ENCODE data around the gene BTAF1. TPM values are rescaled to one million over a fixed set of nuclear protein-coding genes. Genes with fewer than 3 reads are reported as not detected.

The BTAF1 gene
- total and polyA plus RNA-seq, 10 of the 15 experiments (the other 5 are each of a cell fraction or from before 2014, with no cell fraction given), result 11.8 to 157 (median 55.5) TPM

DNA sequence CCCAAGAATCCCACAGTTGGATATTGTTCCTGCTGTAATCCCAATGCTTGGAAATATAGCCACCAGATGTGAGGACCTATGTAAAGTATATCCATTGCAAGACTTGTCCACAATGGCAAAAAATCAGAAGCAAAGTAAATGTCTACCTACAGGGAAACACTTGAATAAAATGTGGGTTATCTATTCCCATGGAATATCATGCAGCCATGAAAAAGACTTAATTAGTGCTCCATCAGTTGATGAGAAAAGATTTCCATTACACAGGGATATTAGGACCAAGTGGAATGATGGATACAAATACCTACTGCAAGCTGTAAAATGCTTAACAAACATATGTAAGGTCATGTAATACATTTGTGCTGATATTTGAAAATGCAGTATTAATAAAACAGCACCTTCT lies 131.2 kb downstream of the BTAF1 start:
- ChIA-PET POLR2A (no interaction called here), CTCF (interaction anchor here (1.2 kb wide), 1 partner anchor 378 kb away, joined by 3 read pairs; no protein-coding TSS in a partner anchor), SMC1A (ENCODE audit: uncharacterized antibody, unreplicated experiment) (interaction anchor here (0.7 to 1.7 kb wide), 3 partner anchors 11 to 21 kb away, joined by 3 to 4 read pairs (median 3); no protein-coding TSS in a partner anchor), RAD21 (ENCODE audit: unreplicated experiment) (no interaction called here)
- FAIRE-seq (no peak), DNase-seq (ENCODE audit: low read depth, low spot score) (no peak), ATAC-seq (no peak)
- intact Hi-C loops (cut with micrococcal nuclease; ENCODE audit: unreplicated experiment) (no loop called here), in situ Hi-C loops (cut with MboI) (no loop called here)
- no peak overlapping the region for H3K9ac ChIP-seq (ENCODE audit: control insufficient read depth, insufficient read depth, low read length)
- no peaks in the 10 kb centered on the region for H3K9me3 ChIP-seq (replicated peaks; ENCODE audit: control insufficient read depth, insufficient read depth, low read length)
- no peaks in the 10 kb centered on the region for H3K79me2 ChIP-seq (ENCODE audit: control insufficient read depth, insufficient read depth, low read length)
- no peak overlapping the region for H3K4me3 ChIP-seq
- no TSS peak for BruUV-seq (replicated peaks)
- no peaks in the 10 kb centered on the region for H3K4me1 ChIP-seq (ENCODE audit: control insufficient read depth, insufficient read depth, low read length)
- no peak overlapping the region for H3K4me2 ChIP-seq (ENCODE audit: control insufficient read depth, insufficient read depth)
- H4K20me1 ChIP-seq (ENCODE audit: control insufficient read depth, insufficient read depth), result no peaks in the 10 kb centered on the region
- TF ChIP-seq BMI1 (IDR thresholded peaks at IDR 0.05; ENCODE audit: borderline replicate concordance) (no peak), NFYA (IDR thresholded peaks at IDR 0.05; ENCODE audit: borderline replicate concordance, low read depth, low read length) (no peak)
- H3K27ac ChIP-seq (ENCODE audit: control insufficient read depth, insufficient read depth), result no peak overlapping the region
- H3K36me3 ChIP-seq (ENCODE audit: control insufficient read depth in 2 of 2, insufficient read depth in 2 of 2, low read length in 1 of 2), result peaks cover 0 to 2% of the 10 kb centered on the region in 2 experiments; a peak in 2 of 4 replicates
- no peak overlapping the region for H2AFZ ChIP-seq (ENCODE audit: control insufficient read depth, low read depth, low read length)
- H3K27me3 ChIP-seq (replicated peaks in 1 of 2; ENCODE audit: control insufficient read depth in 2 of 2, insufficient read depth in 2 of 2, low read length in 1 of 2), result no peaks in the 10 kb centered on the region

DNA sequence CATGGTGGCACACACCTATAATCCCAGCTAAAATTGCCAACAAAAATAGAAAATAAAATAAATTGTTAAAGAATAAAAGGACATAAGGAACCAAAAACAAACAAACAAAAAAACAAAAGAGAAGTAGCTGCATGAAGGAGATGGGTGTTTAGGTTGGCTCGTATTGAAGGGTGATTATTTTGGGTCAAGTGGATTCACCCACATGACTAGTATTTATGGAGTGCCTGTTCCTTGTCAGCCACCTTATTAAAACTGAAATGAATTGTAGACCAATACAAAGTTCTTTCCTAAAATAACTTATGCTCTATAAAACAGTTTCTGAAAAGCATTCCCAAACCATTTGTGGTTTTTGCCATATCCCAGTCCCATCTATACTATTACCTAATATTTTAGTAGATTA lies 138.7 kb downstream of the BTAF1 start:
- RAD21 ChIA-PET (ENCODE audit: unreplicated experiment), result no interaction called here
- Histone ChIP-seq H3K27ac (ENCODE audit: control insufficient read depth, insufficient read depth) (no peak overlapping the region), H2AFZ (ENCODE audit: control insufficient read depth, low read depth, low read length) (no peak overlapping the region), H3K9ac (ENCODE audit: control insufficient read depth, insufficient read depth, low read length) (no peak overlapping the region), H3K4me2 (ENCODE audit: control insufficient read depth, insufficient read depth) (no peak overlapping the region), H4K20me1 (ENCODE audit: control insufficient read depth, insufficient read depth) (no peaks in the 10 kb centered on the region), H3K4me1 (ENCODE audit: control insufficient read depth, insufficient read depth, low read length) (no peaks in the 10 kb centered on the region), H3K27me3 (replicated peaks in 1 of 2; ENCODE audit: control insufficient read depth in 2 of 2, insufficient read depth in 2 of 2, low read length in 1 of 2) (no peaks in the 10 kb centered on the region), H3K36me3 (ENCODE audit: control insufficient read depth in 2 of 2, insufficient read depth in 2 of 2, low read length in 1 of 2) (no peaks in the 10 kb centered on the region; a peak in 1 of 4 replicates), H3K9me3 (replicated peaks; ENCODE audit: control insufficient read depth, insufficient read depth, low read length) (no peaks in the 10 kb centered on the region), H3K79me2 (ENCODE audit: control insufficient read depth, insufficient read depth, low read length) (no peaks in the 10 kb centered on the region), H3K4me3 (no peak overlapping the region)
- 43% methylated on average over 1 of the region's 1 CpG for WGBS (ENCODE audit: insufficient coverage, insufficient replicate concordance, low lambda C conversion rate, missing lambda C conversion rate)
- in situ Hi-C loops (cut with MboI) (no loop called here), intact Hi-C loops (cut with micrococcal nuclease; ENCODE audit: unreplicated experiment) (no loop called here)
- TF ChIP-seq KAT2A (conservative IDR thresholded peaks at IDR 0.05; ENCODE audit: control insufficient read depth, low read depth, low read length) (no peak), MTA2 (IDR thresholded peaks at IDR 0.05; ENCODE audit: low read depth) (no peak), SMARCA5 (IDR thresholded peaks at IDR 0.05) (no peak)
- no TSS peak for BruUV-seq (replicated peaks)
- no peak for FAIRE-seq
- CTCF ChIA-PET, result interaction anchor here (1.1 to 1.2 kb wide), 2 partner anchors 15 to 230 kb away, joined by 3 read pairs; no protein-coding TSS in a partner anchor
- SMC1A ChIA-PET (ENCODE audit: uncharacterized antibody, unreplicated experiment), result no interaction called here
- no peak for DNase-seq (ENCODE audit: low read depth, low spot score)
- ATAC-seq, result no peak
- POLR2A ChIA-PET, result no interaction called here

Data from GM12878 (cell line).